GM12874 (cell line): ENCODE data around the gene DYNC2LI1.

Experiments used
- TF ChIP-seq, protein P1 (sequence below): IDR thresholded peaks from 2 replicates; pipeline ENCODE4 v1.5.1; 2011; ENCODE audit warnings: low read depth, mild to moderate bottlenecking, control low read depth, low read length, moderate library complexity; ENCODE audit not compliant: insufficient read depth

DYNC2LI1 gene

DNA sequence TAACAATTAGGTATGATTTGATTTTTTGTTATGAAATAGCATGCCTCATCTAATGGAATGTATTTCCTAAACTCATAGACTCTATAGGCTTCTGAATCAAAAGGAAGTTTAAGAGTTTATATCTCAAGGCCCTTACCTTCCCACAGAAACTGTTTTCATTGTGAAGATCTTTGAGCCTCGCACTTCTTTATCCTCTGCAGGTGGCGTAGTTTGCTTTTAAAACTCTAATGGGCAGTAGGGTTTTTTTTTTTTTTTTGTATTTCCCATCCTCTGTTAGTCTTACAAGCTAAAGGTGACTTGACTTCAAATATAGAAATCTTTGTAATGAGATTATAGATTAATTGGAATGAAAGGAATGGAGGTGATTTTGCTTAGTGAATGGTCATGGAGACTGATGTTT, 28.3 kb downstream of the DYNC2LI1 start:
- TF ChIP-seq, protein P1, sequence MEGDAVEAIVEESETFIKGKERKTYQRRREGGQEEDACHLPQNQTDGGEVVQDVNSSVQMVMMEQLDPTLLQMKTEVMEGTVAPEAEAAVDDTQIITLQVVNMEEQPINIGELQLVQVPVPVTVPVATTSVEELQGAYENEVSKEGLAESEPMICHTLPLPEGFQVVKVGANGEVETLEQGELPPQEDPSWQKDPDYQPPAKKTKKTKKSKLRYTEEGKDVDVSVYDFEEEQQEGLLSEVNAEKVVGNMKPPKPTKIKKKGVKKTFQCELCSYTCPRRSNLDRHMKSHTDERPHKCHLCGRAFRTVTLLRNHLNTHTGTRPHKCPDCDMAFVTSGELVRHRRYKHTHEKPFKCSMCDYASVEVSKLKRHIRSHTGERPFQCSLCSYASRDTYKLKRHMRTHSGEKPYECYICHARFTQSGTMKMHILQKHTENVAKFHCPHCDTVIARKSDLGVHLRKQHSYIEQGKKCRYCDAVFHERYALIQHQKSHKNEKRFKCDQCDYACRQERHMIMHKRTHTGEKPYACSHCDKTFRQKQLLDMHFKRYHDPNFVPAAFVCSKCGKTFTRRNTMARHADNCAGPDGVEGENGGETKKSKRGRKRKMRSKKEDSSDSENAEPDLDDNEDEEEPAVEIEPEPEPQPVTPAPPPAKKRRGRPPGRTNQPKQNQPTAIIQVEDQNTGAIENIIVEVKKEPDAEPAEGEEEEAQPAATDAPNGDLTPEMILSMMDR, result no peak

DNA sequence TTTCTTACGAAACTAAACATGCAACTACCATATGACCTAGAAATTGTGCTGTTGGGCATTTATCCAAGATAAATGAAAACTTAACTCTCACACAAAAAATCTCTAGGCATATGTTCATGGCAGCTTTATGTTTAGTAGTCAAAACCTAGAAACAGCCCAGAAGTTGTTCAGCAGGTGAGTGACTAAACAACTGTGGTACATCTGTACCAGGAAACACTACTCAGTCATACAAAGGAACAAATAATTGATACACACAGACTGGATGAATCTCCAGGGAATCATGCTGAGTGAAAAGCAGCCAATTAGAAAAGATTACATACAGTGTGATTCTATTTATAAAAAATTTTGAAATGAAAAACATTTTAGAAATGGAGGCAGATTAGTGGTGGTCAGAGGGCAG, 29.3 kb downstream of the DYNC2LI1 start:
- TF ChIP-seq, protein P1, result no peak

DNA sequence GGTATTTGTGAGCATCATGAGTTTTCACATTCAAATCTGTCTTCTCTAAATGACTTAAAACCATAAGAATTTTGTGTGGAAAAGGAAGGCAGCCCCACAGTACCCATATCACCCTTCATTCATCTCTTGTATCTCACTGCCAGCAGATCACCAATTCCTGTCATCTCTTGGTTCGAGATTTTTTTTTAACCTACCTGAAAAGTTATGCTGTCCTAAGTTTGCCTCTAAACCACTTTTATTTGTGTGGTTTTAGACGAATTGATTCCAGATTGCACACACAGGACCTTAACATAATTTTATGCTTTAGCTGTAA, 32.8 kb downstream of the DYNC2LI1 start:
- TF ChIP-seq, protein P1, result no peak

DNA sequence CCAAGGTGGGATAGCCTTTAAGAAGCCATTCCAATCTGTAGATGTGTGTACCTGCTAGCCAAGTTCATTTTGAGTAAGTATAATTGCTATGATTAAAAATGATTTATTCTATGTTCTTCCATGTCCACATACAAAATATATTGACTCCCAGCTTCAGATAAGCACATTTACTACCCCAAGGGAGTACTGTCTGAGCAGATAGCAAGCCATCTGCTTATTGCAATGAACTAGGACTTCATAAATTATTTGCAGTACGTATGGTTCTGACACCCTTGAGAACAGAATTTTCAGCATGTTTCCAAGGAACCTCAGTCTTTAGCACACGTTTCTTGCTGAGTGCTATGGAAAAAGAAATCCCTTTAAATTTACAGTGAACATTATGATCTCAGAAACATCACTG, 36.6 kb downstream of the DYNC2LI1 start:
- TF ChIP-seq, protein P1, result no peak

DNA sequence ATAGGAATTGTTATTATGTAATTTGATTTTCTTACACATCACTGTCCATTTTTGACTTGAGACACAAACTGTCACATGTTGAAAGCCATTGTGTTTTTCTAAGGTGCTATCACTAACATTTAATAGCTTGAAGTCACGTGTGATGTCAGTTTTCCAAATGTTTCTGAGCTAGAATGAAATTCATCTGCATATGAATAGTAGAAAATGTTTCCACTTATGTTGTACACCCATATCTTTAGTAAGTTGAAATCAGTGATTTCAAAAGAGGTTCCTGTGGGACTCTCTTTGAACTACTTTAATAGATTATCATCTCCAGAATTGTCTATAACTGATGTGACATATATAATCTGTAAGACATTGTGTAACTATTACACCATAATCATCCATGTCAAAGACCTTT, 37.0 kb downstream of the DYNC2LI1 start:
- TF ChIP-seq, protein P1, result no peak

DNA sequence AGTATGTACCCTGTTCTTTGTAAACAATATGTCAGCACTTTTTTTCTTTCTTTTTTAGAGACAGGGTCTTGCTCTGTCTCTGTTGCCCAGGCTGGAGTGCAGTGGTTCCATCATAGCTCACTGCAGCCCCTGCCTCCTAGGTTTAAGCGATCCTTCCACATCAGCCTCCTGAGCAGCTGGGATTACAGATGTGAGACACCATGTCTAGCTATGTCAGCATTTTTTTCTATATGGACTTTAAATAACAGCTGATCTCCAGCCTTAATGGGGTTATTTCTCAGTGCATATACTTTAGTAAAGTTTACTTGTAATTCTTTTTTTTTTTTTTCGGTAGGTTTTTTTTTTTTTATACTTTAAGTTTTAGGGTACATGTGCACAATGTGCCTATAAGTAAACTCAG, 38.2 kb downstream of the DYNC2LI1 start:
- TF ChIP-seq, protein P1, result no peak

DNA sequence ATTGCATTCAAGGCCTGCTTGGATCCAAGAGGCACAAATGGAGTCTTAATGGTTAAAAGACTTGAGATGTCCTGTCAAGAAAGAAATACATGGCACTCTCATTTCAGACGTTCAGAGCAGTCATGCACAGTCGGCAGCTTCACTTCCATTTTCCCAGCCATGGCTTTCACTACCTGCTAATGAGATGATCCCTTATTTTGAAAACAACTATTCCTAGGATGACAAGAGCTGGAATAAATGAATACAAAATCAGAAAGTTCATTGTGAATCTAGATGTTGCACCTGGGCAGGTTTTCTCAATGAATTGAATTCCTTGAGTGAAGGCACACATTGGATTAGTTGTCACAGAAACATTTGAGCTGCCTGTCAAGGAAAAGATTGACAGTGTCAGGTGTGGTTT, 39.1 kb downstream of the DYNC2LI1 start:
- TF ChIP-seq, protein P1, result no peak

DNA sequence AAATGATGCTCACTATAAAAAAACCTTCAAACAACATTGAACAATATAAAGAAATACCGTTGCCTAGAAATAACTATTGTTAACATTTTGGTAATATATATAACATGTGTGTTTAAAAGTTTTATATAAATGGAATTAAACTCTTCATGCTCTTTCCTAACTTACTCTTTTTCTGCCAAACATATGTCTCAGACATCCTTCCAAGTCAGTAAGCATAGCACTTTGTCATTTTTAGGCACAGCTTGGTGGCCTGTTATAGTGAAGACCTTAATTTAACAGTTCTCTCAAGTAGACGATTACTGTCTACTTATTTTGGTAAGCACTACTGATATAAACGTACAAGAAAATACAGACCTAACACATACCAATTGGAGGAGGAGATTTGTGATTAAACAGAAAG, 40.9 kb downstream of the DYNC2LI1 start:
- TF ChIP-seq, protein P1, result no peak
